ENCODE measurements around the gene TRIM7.

DNA sequence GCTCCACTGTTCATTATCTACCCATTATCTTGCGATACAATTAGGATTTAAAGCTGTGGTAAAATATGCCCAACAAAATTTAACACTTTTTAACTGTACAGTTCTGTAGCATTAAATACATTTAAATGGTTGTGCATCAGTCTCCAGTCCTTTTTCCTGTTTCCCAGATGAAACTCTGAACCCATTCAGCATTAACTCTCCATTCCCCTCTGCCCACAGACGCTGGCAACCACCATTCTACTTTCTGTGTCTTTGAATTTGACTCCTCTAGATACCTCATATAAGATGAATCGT, 2.9 kb upstream of the TRIM7 start:
- TF ChIP-seq CTCF (optimal IDR thresholded peaks at IDR 0.05 in 1 of 3, IDR thresholded peaks at IDR 0.05 in 1 of 3, conservative IDR thresholded peaks at IDR 0.05 in 1 of 3; ENCODE audit: extremely low read depth in 1 of 3, insufficient read depth in 2 of 3, low read length in 3 of 3), result no peak
- TF ChIP-seq EZH2 (IDR thresholded peaks at IDR 0.05; ENCODE audit: low read length), result no peak

All from keratinocyte (primary cell).